PC-3 (cell line): ENCODE results near the gene TNC. TPM values are rescaled to one million over a fixed set of nuclear protein-coding genes. Genes with fewer than 3 reads are reported as not detected.

Experiments used
- ATAC-seq: fragments of 200-7000 bp; cut with Tn5 transposase; 2 replicates; pipeline ENCODE4 v1.9.1; 2020; ENCODE audit warnings: mild to moderate bottlenecking, moderate library complexity
- BruUV-seq: library from RNA; stranded (reverse); fragments of 400-500 nt; replicated peaks from 2 replicates; lab custom pipeline; 2021; lab: Mats Ljungman, UMichigan
- CTCF ChIA-PET: fragments of 300-600 bp; sonication (Branson Sonifier 250); formaldehyde crosslinking; loops from one replicate; lab custom pipeline; 2022; ENCODE audit warnings: antibody characterized with exemption; lab: Charles Lee
- POLR2A ChIA-PET: fragments of 300-600 bp; sonication (Branson Sonifier 250); formaldehyde crosslinking; loops from one replicate; lab custom pipeline; 2022; ENCODE audit warnings: antibody characterized with exemption; ENCODE audit not compliant: unreplicated experiment; lab: Charles Lee
- DNase-seq: peaks from one replicate; pipeline ENCODE4 v3.0.0-alpha.2; 2015
- H2AFZ ChIP-seq: fragments of 300-600 bp; sonication (generic); 2 replicates; pipeline ENCODE4 v1.6.0; 2016; ENCODE audit warnings: antibody characterized with exemption, low read length
- H3F3A ChIP-seq: fragments of 300-600 bp; sonication (generic); one replicate; pipeline ENCODE4 v1.6.0; 2017; ENCODE audit warnings: antibody characterized with exemption, low read length, control low read depth, mild to moderate bottlenecking; ENCODE audit not compliant: unreplicated experiment
- H3K27ac ChIP-seq: fragments of 300-600 bp; sonication (generic); 2 replicates; pipeline ENCODE4 v1.5.1; 2016; ENCODE audit warnings: mild to moderate bottlenecking, low read length
- H3K27me3 ChIP-seq: fragments of 300-600 bp; sonication (generic); 2 replicates; pipeline ENCODE4 v1.6.1; 2016; ENCODE audit warnings: low read length, mixed read lengths
- H3K36me3 ChIP-seq: fragments of 300-600 bp; sonication (generic); 2 replicates; pipeline ENCODE4 v1.6.1; 2016; ENCODE audit warnings: low read depth, mixed run types, low read length, mixed read lengths
- H3K4me1 ChIP-seq: fragments of 300-600 bp; sonication (generic); 2 replicates; pipeline ENCODE4 v1.5.1; 2016; ENCODE audit warnings: low read length; ENCODE audit not compliant: insufficient read depth
- H3K4me2 ChIP-seq: fragments of 300-600 bp; sonication (generic); 2 replicates; pipeline ENCODE4 v1.6.0; 2016; ENCODE audit warnings: low read length
- H3K4me3 ChIP-seq: fragments of 300-600 bp; sonication (generic); 2 replicates; pipeline ENCODE4 v1.5.1; 2016; ENCODE audit warnings: mild to moderate bottlenecking, low read length, mixed read lengths
- H3K79me2 ChIP-seq: fragments of 300-600 bp; sonication (generic); 2 replicates; pipeline ENCODE4 v1.6.1; 2017; ENCODE audit warnings: low read length, mixed read lengths
- H3K9ac ChIP-seq: fragments of 300-600 bp; sonication (generic); 2 replicates; pipeline ENCODE4 v1.6.0; 2016; ENCODE audit warnings: mild to moderate bottlenecking, low read length
- H3K9me2 ChIP-seq: fragments of 300-600 bp; sonication (generic); replicated peaks from 2 replicates; pipeline ENCODE4 v1.6.1; 2016; ENCODE audit warnings: mixed run types, low read length, mixed read lengths
- H3K9me3 ChIP-seq: fragments of 300-600 bp; sonication (generic); 2 replicates; pipeline ENCODE4 v1.6.1; 2016; ENCODE audit warnings: low read length, mixed read lengths
- H4K20me1 ChIP-seq: fragments of 300-600 bp; sonication (generic); 2 replicates; pipeline ENCODE4 v1.6.1; 2016; ENCODE audit warnings: low read length, mixed read lengths
- CTCF ChIP-seq: fragments of 300-600 bp; sonication (generic); conservative IDR thresholded peaks from 2 replicates; pipeline ENCODE4 v1.5.1; 2017; ENCODE audit warnings: antibody characterized with exemption, low read depth, mild to moderate bottlenecking, low read length
- EZH2 ChIP-seq: fragments of 300-600 bp; sonication (generic); IDR thresholded peaks from one replicate; pipeline ENCODE4 v1.6.1; 2017; ENCODE audit warnings: antibody characterized with exemption, mild to moderate bottlenecking, low read length; ENCODE audit not compliant: unreplicated experiment
- EZH2phosphoT487 ChIP-seq: fragments of 300-600 bp; sonication (generic); IDR thresholded peaks from 2 replicates; pipeline ENCODE4 v1.6.1; 2018; ENCODE audit warnings: mild to moderate bottlenecking, antibody characterized with exemption, low read length, borderline replicate concordance
- intact Hi-C: fragments of 100-400 bp; cut with micrococcal nuclease; formaldehyde crosslinking; loops from 2 replicates; pipeline ENCODE4 v1.9.0; 2023
- total RNA-seq: library from RNA; depleted of rRNA; stranded (reverse); fragments of >200 nt; gene quantifications from 2 replicates; pipeline ENCODE4 v1.2.3, GENCODE V29; 2014

The TNC gene
- total RNA-seq, 1 experiment from 2014 or later, result 60.1 TPM

GRCh38 chr9:115115924-115116323 is 2.0 kb downstream of the TNC start:
- Histone ChIP-seq H3K9me2 (no peaks in the 10 kb centered on the region), H3K4me1 (peaks cover 51% of the 10 kb centered on the region), H3K9me3 (no peaks in the 10 kb centered on the region), H3K4me2 (peak overlapping the region; percentile 99), H3K27me3 (no peaks in the 10 kb centered on the region), H3K27ac (peak overlapping the region; percentile 90), H3K9ac (peak overlapping the region; percentile 79), H3K4me3 (peak overlapping the region; percentile 75), H3K36me3 (no peaks in the 10 kb centered on the region), H3K79me2 (peaks cover 10% of the 10 kb centered on the region), H2AFZ (no peak overlapping the region), H3F3A (no peaks in the 10 kb centered on the region), H4K20me1 (no peaks in the 10 kb centered on the region)
- BruUV-seq, result no TSS peak
- peak; percentile 87 for DNase-seq
- CTCF ChIA-PET, result no interaction called here
- POLR2A ChIA-PET, result interaction anchor here (0.6 kb wide), 1 partner anchor 78 kb away, joined by 3 read pairs; no protein-coding TSS in a partner anchor
- intact Hi-C loops, result loop anchor here (5.0 to 10.0 kb wide), 4 partner anchors 91 to 381 kb away; no protein-coding TSS in a partner anchor
- ATAC-seq, result peak; percentile 23
- no peak for TF ChIP-seq EZH2phosphoT487
- TF ChIP-seq CTCF, result no peak
- TF ChIP-seq EZH2, result no peak

GRCh38 chr9:115115117-115115880 is 2.7 kb downstream of the TNC start:
- Histone ChIP-seq H4K20me1 (no peaks in the 10 kb centered on the region), H3F3A (no peaks in the 10 kb centered on the region), H2AFZ (no peak overlapping the region), H3K4me1 (peaks cover 45% of the 10 kb centered on the region), H3K79me2 (peaks cover 10% of the 10 kb centered on the region), H3K27me3 (no peaks in the 10 kb centered on the region), H3K36me3 (no peaks in the 10 kb centered on the region), H3K4me2 (peak overlapping the region; percentile 99), H3K4me3 (peak overlapping the region; percentile 41), H3K9me2 (no peaks in the 10 kb centered on the region), H3K9ac (peak overlapping the region; percentile 35; the same call in 1 of the 2 replicates), H3K27ac (peak overlapping the region; percentile 90), H3K9me3 (no peaks in the 10 kb centered on the region)
- DNase-seq, result peak; percentile 42
- TF ChIP-seq CTCF (no peak), EZH2 (no peak), EZH2phosphoT487 (no peak)
- BruUV-seq, result no TSS peak
- ATAC-seq, result no peak
- intact Hi-C loops, result loop anchor here (5.0 to 10.0 kb wide), 4 partner anchors 92 to 382 kb away; no protein-coding TSS in a partner anchor
- ChIA-PET CTCF (no interaction called here), POLR2A (no interaction called here)

- ChIA-PET CTCF (no interaction called here), POLR2A (no interaction called here)
- H4K20me1 ChIP-seq, result no peaks in the 10 kb centered on the region
- intact Hi-C loops, result loop anchor here (10.0 kb wide), 1 partner anchor 260 kb away; no protein-coding TSS in a partner anchor
- no TSS peak for BruUV-seq
- H3K27me3 ChIP-seq, result no peaks in the 10 kb centered on the region
- TF ChIP-seq EZH2 (no peak), EZH2phosphoT487 (no peak), CTCF (no peak)
- H3K9ac ChIP-seq, result 0 out of 2 replicates have a peak overlapping the region, but pooled peaks have one; percentile 35
- H2AFZ ChIP-seq, result no peak overlapping the region
- ATAC-seq (no peak), DNase-seq (no peak)
- H3K9me3 ChIP-seq, result no peaks in the 10 kb centered on the region
- H3K79me2 ChIP-seq, result peaks cover 10% of the 10 kb centered on the region
- H3K27ac ChIP-seq, result peak overlapping the region; percentile 90
- no peaks in the 10 kb centered on the region for H3F3A ChIP-seq
- peaks cover 41% of the 10 kb centered on the region for H3K4me1 ChIP-seq
- H3K4me3 ChIP-seq, result peak overlapping the region; percentile 41
- peak overlapping the region; percentile 99 for H3K4me2 ChIP-seq
- H3K9me2 ChIP-seq, result no peaks in the 10 kb centered on the region
- no peaks in the 10 kb centered on the region for H3K36me3 ChIP-seq
Measured at GRCh38 chr9:115114546-115114945, 3.4 kb downstream of the TNC start.
